Muscle of leg (tissue), 11 donors: Measurements from ENCODE around the gene KIF2A. TPM values are rescaled to one million over a fixed set of nuclear protein-coding genes. Genes with fewer than 3 reads are reported as not detected.
A peak's percentile ranks its signal among the peaks of the same experiment; 100 is the strongest.
"Not testable (repeated sequence)": the region's sequence is repeated elsewhere in the genome, so short reads cannot be mapped to it uniquely, and the experiment has no call there.

ENCODE experiments used
- DNase-seq: peaks from one replicate; pipeline ENCODE4 v3.0.0; 2013
- H3K27ac ChIP-seq: one replicate; pipeline ENCODE4 v1.5.1; 2013; ENCODE audit warnings: mild to moderate bottlenecking, low read length, control low read depth
- H3K27me3 ChIP-seq: one replicate; pipeline ENCODE4 v1.6.1; 2013; ENCODE audit warnings: low read length; ENCODE audit not compliant: control insufficient read depth, insufficient read depth
- H3K36me3 ChIP-seq: one replicate; pipeline ENCODE4 v1.6.1; 2013; ENCODE audit warnings: low read length; ENCODE audit not compliant: control insufficient read depth, insufficient read depth
- H3K4me1 ChIP-seq: one replicate; pipeline ENCODE4 v1.6.1; 2013; ENCODE audit warnings: low read length; ENCODE audit not compliant: control insufficient read depth, insufficient read depth
- H3K4me3 ChIP-seq: one replicate; pipeline ENCODE4 v1.5.1; 2013; ENCODE audit warnings: low read length, control low read depth
- H3K9me3 ChIP-seq: replicated peaks from 2 replicates; pipeline ENCODE4 v1.6.1; 2013; ENCODE audit warnings: low read depth, low read length; ENCODE audit not compliant: control insufficient read depth
- WGBS: methylation state at CpG from one replicate; pipeline ENCODE4 v1.1.5; 2013; ENCODE audit warnings: missing lambda C conversion rate; ENCODE audit not compliant: insufficient coverage; 5-methylcytosine and 5-hydroxymethylcytosine counted together
- polyA plus RNA-seq, 8 donors: library from polyadenylated mRNA; unstranded; fragments of 120-200 nt; gene quantifications; one replicate each; pipeline versions ENCODE4 v1.2.1 to v1.2.3, GENCODE V29; 2013; ENCODE audit warnings: inconsistent platforms in 1 of 8, low replicate concordance in 1 of 8; ENCODE audit not compliant: insufficient read length in 8 of 8, insufficient read depth in 1 of 8
- total RNA-seq: library from RNA; stranded (reverse); fragments of 120-200 nt; gene quantifications from one replicate; pipeline ENCODE4 v1.2.4, GENCODE V29; 2013

KIF2A gene
- total and polyA plus RNA-seq, 9 donors, result 20.9 to 41.9 (median 36.7) TPM

DNA sequence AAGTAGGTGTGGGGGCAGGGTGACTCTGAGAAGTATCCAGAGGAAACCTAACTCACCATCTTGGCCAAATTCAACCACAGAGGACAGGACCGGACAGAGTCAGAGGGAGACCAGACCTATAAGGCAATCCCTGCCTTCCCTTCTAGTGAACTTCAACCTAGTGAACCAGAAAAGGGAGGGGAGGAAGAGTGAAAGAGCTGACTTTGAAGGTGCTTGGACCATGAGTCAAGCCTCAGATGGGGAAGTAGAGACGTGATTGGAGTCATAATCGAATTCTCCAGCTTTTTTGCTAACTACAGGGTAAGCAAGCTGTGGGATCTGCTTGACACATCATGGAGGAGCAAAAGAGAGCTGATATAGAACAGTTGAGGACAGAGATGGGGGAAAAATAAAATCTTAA is 18.8 kb upstream of the KIF2A start:
- H3K27me3 ChIP-seq, result no peaks in the 10 kb centered on the region
- H3K4me1 ChIP-seq, result no peaks in the 10 kb centered on the region
- no peaks in the 10 kb centered on the region for H3K36me3 ChIP-seq
- no peaks in the 10 kb centered on the region for H3K9me3 ChIP-seq
- 83% methylated on average over 2 of the region's 3 CpGs for WGBS
- H3K27ac ChIP-seq, result no peak overlapping the region
- H3K4me3 ChIP-seq, result no peak overlapping the region
- DNase-seq, result no peak

DNA sequence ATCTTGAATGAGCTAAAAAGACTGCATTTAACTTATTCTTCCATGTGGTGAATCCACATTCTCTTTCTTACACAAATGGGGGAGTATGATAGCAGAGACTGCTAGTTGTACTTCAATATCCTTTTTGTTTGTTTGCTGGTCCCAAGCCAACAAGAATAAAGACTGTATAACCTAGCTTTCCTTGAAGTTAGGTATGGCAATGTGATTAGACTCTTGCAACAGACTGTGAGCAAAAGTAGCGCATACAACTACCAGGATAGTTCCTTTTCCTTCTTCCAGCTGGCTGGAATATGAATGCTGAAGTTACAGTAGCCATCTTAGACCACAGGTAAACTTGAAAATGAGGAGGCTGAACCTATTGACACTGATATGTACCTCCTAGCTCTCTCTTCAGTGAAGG is 17.9 kb upstream of the KIF2A start:
- Histone ChIP-seq H3K36me3 (no peaks in the 10 kb centered on the region), H3K4me1 (no peaks in the 10 kb centered on the region), H3K27ac (no peak overlapping the region), H3K27me3 (no peaks in the 10 kb centered on the region), H3K9me3 (no peaks in the 10 kb centered on the region), H3K4me3 (no peak overlapping the region)
- DNase-seq, result no peak
- WGBS, result no CpG with 5 or more reads among the region's 1 CpG

DNA sequence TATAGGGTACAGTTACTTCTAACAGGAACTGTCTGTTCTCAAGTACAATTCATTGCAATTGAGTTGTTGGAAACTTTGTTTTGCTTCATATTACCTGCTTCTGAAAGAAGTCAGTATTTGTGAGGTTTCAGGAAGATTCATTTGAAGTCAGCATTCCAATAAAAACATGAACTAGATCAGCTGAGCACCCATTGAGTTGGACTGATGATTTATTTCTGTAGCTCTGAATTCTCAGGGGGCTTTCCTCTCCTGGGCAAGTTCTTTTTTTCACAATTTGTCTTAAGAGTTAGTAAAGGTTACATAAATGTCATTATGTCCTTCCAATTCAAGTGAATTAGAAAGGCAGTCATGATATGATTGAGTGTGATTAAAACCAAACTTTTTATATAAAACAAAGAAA is 16.2 kb upstream of the KIF2A start:
- no peak overlapping the region for H3K4me3 ChIP-seq
- H3K4me1 ChIP-seq, result no peaks in the 10 kb centered on the region
- H3K9me3 ChIP-seq, result no peaks in the 10 kb centered on the region
- no peaks in the 10 kb centered on the region for H3K36me3 ChIP-seq
- no peaks in the 10 kb centered on the region for H3K27me3 ChIP-seq
- H3K27ac ChIP-seq, result no peak overlapping the region
- no peak for DNase-seq

DNA sequence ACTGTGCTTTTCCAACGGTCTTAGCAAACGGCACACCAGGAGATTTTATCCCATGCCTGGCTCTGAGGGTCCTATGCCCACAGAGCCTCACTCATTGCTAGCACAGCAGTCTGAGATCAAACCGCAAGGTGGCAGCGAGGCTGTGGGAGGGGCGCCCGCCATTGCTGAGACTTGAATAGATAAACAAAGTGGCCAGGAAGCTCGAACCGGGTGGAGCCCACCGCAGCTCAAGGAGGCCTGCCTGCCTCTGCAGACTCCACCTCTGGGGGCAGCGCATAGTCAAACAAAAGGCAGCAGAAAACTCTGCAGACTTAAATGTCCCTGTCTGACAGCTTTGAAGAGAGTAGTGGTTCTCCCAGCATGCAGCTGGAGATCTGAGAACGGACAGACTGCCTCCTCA is 14.2 kb upstream of the KIF2A start:
- WGBS, result 90% methylated on average over 9 of the region's 11 CpGs
- H3K4me3 ChIP-seq, H3K9me3 ChIP-seq, H3K27me3 ChIP-seq, H3K27ac ChIP-seq, H3K4me1 ChIP-seq, H3K36me3 ChIP-seq, DNase-seq: not testable (repeated sequence)

DNA sequence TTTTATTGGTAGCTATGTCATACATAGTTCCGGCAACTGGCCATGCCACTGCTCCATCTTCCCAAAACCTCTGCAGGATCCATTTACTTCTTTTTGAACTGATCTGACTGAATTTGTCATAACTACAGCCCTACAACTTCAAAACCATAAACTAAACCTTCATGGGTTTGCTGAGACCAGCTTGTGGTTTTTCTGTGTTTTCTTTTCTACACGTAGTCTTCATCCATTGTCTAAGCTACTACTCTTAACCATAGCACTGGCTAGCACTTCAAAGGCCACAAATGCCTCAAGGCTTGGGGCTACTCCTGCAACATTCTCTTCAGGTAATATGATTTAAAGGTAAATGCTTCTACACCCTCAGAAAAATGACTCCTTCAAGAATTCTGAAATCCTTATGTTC is 9.0 kb upstream of the KIF2A start:
- H3K36me3 ChIP-seq, result no peaks in the 10 kb centered on the region
- H3K4me3 ChIP-seq, result no peak overlapping the region
- H3K27me3 ChIP-seq, result no peaks in the 10 kb centered on the region
- 83% methylated on average over 2 of the region's 2 CpGs for WGBS
- H3K4me1 ChIP-seq, result no peaks in the 10 kb centered on the region
- no peak overlapping the region for H3K27ac ChIP-seq
- no peaks in the 10 kb centered on the region for H3K9me3 ChIP-seq
- DNase-seq, result no peak

DNA sequence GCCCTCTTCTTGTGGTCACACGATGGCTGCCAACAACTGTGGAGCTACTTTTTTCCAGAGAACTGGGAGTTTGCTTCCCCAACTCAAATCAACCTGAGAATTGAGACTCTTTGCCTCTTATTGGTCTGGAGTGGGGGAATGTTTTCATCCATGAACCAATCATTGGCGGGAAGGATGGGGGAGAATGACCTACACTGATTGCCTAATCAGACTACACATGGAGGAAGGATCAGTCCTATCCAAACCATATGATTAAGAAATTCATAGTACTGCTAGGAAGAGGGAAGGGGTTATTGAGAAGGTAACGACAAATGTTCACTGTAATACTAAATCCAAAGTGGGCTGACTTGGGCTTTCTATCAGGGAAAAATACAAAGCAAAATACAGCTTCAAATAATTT is 7.9 kb upstream of the KIF2A start:
- no peaks in the 10 kb centered on the region for H3K4me1 ChIP-seq
- no peak overlapping the region for H3K4me3 ChIP-seq
- H3K36me3 ChIP-seq, result no peaks in the 10 kb centered on the region
- no peaks in the 10 kb centered on the region for H3K9me3 ChIP-seq
- no peak overlapping the region for H3K27ac ChIP-seq
- DNase-seq, result no peak
- no CpG with 5 or more reads among the region's 3 CpGs for WGBS
- no peaks in the 10 kb centered on the region for H3K27me3 ChIP-seq

DNA sequence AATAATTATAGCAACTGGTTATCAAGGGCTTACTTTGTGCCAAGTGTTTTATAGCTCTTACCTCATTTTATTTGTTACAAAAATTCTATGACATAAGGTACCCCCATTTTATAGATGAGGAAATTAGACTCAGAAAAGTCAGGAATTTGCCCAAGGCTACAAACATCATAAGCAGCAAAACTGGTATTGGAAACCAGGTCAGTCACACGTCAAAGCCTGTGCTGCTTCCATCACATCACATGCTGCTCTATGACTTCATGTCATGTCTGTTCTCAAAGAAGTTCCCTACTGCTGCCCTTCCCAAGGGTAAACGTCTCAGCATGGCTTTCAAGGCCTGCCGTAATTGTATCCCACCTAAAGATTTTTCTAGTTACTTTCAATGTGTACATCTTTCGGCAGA is 6.9 kb upstream of the KIF2A start:
- H3K4me1 ChIP-seq, result no peaks in the 10 kb centered on the region
- no peaks in the 10 kb centered on the region for H3K9me3 ChIP-seq
- no peaks in the 10 kb centered on the region for H3K36me3 ChIP-seq
- no peak overlapping the region for H3K4me3 ChIP-seq
- no peak for DNase-seq
- 59% methylated on average over 3 of the region's 4 CpGs for WGBS
- H3K27me3 ChIP-seq, result no peaks in the 10 kb centered on the region
- no peak overlapping the region for H3K27ac ChIP-seq

DNA sequence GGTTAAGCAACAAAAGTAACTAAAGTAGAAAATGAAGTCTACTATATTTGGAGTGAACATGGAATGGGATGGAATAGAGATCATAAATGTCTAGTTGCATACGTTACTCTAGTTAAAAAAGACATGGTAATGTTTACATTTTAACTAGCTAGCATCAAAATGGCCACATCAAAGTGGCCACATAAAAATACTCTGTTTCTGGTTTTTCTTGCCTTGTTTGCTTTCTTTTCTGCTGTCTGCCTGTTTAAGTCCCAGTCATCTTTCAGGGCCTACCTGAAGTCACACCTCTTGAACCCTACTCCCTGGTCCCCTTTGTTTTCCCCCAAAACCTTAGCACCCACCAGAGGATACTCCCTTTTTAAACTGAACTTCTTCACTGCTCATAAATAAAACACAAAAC is 6.4 kb upstream of the KIF2A start:
- H3K4me1 ChIP-seq, result no peaks in the 10 kb centered on the region
- no peak for DNase-seq
- no CpG with 5 or more reads among the region's 1 CpG for WGBS
- H3K4me3 ChIP-seq, result no peak overlapping the region
- no peaks in the 10 kb centered on the region for H3K27me3 ChIP-seq
- H3K27ac ChIP-seq, result no peak overlapping the region
- no peaks in the 10 kb centered on the region for H3K9me3 ChIP-seq
- H3K36me3 ChIP-seq, result no peaks in the 10 kb centered on the region

DNA sequence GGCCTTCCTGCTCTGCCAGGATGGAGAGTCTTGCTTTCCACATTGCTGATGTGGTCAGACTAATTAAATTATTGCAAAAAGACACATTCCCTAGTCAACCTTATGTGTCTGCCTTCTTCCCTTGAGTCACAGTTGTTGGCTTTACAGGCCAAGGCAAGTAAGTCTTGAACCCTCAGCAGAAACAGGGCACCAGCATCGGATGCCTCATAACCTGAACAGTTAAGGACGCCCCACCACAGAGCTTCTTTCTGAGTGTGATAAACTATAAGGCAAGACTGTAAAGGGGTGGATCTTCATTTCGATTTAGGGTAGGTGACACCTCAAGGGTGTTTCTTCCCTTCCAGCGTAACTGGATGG is 670 bp upstream of the KIF2A start:
- DNase-seq, result no peak
- WGBS, result 49% methylated on average over 3 of the region's 4 CpGs

DNA sequence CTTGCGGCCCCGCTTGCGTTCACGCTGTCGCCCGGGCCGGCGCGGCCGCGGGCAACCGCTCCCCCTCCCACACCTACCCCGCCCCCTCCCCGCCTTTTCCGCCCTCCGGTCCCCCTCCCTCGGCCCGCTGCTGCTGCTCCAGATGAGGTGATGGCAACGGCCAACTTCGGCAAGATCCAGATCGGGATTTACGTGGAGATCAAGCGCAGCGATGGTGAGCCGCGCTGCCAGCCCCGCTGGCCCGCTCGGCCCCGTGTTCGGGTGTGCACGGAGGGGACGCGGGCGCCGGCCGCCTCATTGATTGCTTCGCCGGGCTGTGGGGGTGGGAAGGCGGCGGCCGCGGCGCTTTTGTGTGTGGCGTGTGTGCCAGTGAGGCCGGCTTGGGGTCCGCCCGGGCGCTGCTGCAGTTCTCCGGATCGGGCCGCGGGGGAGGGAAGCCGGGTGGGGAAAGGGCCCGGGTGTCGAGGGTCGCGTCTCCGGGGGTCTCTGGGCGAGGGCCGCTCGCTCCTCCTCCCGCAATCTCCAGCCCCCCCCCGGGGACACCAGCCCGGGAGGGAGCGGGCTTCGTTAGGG is 403 bp downstream of the KIF2A start:
- no peak for DNase-seq
- no peaks in the 10 kb centered on the region for H3K9me3 ChIP-seq

More for the DNA sequence above, 670 bp upstream of the KIF2A start:
- peak overlapping the region; percentile 92 for H3K27ac ChIP-seq
- peak overlapping the region; percentile 69 for H3K4me3 ChIP-seq
- H3K9me3 ChIP-seq, result no peaks in the 10 kb centered on the region
- H3K4me1 ChIP-seq, result peaks cover 12% of the 10 kb centered on the region
- no peaks in the 10 kb centered on the region for H3K27me3 ChIP-seq
- H3K36me3 ChIP-seq, result no peaks in the 10 kb centered on the region

More for the DNA sequence above, 403 bp downstream of the KIF2A start:
- peaks cover 12% of the 10 kb centered on the region for H3K4me1 ChIP-seq
- under 1% methylated on average over 44 of the region's 67 CpGs for WGBS
- H3K27ac ChIP-seq, result peak overlapping the region; percentile 94
- H3K27me3 ChIP-seq, result no peaks in the 10 kb centered on the region
- no peaks in the 10 kb centered on the region for H3K36me3 ChIP-seq
- peak overlapping the region; percentile 93 for H3K4me3 ChIP-seq
